HG02588 (cell line): ENCODE results near the gene RABL2B.
"Not testable (repeated sequence)": the region's sequence is repeated elsewhere in the genome, so short reads cannot be mapped to it uniquely, and the experiment has no call there.

Source experiments
- ATAC-seq: cut with Tn5 transposase; IDR thresholded peaks from one replicate; pipeline ENCODE4 v1.9.1; 2021; ENCODE audit warnings: mild to moderate bottlenecking, moderate library complexity; ENCODE audit not compliant: unreplicated experiment

The RABL2B gene

GRCh38 chr22:50783033-50783879 is at the start of gene RABL2B:
TSS of gene RABL2B (minus strand) at chr22:50783636. CDS start at chr22:50782294, 1,342 bp downstream.
- ATAC-seq = peak; percentile 97

- not testable (repeated sequence) for ATAC-seq
Measured at GRCh38 chr22:50786936-50787335, 3.5 kb upstream of the RABL2B start.

- not testable (repeated sequence) for ATAC-seq
Measured at GRCh38 chr22:50785289-50785688, 1.9 kb upstream of the RABL2B start.

- peak; percentile 10 for ATAC-seq
Measured at GRCh38 chr22:50783880-50784276, 442 bp upstream of the RABL2B start.

- not testable (repeated sequence) for ATAC-seq
Measured at GRCh38 chr22:50782253-50782652, 1.2 kb downstream of the RABL2B start.

DNA sequence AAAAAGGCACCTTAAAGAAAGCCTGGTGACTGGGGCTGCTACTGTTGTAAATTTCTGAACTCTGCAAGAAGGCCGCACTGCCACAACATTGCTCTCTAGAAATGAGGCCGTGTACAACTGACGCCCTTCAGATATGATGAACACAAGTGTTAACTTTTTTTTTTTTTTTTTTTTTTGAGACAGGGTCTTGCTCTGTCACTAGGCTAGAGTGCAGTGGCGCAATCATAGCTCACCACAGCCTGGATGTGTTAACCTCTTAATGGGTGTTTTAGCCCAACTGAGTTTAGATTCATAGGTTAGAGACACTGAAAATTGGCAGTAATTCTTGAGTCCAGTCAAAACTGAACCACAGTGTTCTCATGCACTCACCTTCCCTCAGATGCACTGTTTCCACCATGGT is 3.2 kb downstream of the RABL2B start:
- not testable (repeated sequence) for ATAC-seq

DNA sequence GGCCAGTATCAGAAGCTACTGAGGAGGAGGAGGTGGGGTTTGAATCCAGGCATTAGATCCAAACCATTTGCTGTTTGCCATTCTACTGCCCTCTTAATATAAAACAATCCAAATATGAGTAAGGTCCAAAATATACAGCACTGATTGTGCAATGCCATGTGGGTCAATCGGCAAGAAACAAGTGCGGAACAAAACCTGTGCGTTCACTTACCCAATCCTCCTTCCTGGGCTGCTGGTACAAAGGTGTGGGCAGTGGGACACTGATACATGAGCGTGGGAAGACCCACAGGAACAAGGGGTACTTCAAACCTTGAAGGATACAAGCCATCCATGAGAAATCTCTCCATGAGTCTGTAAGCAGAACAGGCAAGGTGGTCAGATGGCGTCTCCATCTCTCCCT is 5.8 kb downstream of the RABL2B start:
- not testable (repeated sequence) for ATAC-seq

- ATAC-seq = not testable (repeated sequence)
Measured at GRCh38 chr22:50775132-50775531, 8.3 kb downstream of the RABL2B start.

GRCh38 chr22:50764288-50764687 is 19.1 kb downstream of the RABL2B start:
- ATAC-seq = not testable (repeated sequence)

DNA sequence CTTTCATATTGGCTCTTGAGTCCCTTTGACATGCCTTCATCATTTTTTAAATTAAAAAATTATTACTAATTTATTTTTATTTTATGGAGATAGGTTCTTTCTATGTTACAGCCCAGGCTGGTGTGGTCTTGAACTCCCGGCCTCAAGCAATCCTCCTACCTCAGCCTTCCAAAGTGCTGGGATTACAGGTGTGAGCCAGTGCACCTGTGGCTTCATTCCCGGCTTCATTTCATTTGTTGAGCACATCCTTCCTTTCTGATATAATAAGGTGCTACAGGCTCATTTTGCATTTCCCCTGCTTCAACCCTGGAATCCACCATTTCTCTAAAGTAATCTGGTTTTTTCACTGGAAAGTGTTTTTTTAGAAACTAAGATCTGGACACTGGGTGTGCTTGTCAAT is 21.6 kb downstream of the RABL2B start:
- ATAC-seq = not testable (repeated sequence)

DNA sequence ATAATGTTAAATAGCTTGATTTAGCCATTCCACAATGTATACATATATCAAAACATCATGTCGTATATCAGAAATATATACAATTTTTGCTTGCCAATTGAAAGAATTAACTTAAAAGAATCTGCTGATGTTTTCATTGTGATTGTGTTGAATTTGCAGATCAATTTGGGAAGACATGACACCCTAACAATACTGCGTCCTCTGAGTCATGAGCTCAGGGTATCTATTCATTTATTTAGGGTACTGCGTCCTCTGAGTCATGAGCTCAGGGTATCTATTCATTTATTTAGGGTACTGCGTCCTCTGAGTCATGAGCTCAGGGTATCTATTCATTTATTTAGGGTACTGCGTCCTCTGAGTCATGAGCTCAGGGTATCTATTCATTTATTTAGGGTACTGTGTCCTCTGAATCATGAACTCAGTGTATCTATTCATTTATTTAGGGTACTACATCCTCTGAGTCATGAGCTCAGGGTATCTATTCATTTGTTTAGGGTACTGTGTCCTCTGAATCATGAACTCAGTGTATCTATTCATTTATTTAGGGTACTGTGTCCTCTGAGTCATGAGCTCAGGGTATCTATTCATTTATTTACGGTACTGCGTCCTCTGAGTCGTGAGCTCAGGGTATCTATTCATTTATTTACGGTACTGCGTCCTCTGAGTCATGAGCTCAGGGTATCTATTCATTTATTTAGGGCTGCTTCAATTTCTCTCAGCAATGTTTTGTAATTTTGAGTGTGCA is 23.7 kb downstream of the RABL2B start:
- not testable (repeated sequence) for ATAC-seq

DNA sequence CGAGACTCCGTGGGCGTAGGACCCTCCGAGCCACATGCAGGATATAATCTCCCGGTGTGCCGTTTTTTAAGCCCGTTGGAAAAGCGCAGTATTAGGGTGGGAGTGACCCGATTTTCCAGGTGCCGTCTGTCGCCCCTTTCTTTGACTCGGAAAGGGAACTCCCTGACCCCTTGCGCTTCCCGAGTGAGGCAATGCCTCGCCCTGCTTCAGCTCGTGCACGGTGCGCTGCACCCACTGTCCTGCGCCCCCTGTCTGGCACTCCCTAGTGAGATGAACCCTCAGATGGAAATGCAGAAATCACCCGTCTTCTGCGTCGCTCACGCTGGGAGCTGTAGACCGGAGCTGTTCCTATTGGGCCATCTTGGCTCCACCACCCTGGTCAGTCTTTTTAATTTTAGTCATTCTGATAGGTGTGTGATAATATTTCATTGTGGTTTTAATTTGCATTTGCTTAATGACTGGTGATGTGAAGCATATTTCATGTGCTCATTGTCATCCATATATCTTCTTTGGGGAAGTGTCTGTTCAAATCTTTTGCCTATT is 26.4 kb downstream of the RABL2B start:
- not testable (repeated sequence) for ATAC-seq

GRCh38 chr22:50756406-50756805 is 27.0 kb downstream of the RABL2B start:
- not testable (repeated sequence) for ATAC-seq

DNA sequence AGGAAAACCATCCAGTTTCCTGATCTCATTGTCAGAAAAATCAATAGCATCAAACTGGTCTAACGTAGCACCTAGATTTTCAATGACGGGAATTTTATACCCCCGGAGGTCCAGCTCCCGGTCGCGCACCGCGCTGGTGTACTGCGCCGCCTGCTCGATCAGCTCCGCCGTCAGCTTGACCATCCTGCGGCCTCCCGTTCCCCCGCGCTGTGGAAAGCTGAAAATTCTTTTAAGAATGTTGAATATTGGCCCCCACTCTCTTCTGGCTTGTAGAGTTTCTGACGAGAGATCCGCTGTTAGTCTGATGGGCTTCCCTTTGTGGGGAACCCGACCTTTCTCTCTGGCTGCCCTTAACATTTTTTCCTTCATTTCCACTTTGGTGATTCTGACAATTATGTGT is 28.2 kb downstream of the RABL2B start:
- not testable (repeated sequence) for ATAC-seq

GRCh38 chr22:50749302-50750074 is 33.9 kb downstream of the RABL2B start:
- not testable (repeated sequence) for ATAC-seq

DNA sequence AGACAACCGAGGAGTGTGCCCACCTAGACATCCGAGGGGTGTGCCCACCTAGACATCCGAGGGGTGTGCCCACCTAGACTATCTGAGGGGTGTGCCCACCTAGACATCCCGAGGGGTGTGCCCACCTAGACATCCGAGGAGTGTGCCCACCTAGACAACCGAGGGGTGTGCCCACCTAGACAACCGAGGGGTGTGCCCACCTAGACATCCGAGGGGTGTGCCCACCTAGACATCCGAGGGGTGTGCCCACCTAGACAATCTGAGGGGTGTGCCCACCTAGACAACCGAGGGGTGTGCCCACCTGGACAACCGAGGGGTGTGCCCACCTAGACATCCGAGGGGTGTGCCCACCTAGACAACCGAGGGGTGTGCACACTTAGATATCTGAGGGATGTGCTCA is 34.8 kb downstream of the RABL2B start:
- ATAC-seq = not testable (repeated sequence)

DNA sequence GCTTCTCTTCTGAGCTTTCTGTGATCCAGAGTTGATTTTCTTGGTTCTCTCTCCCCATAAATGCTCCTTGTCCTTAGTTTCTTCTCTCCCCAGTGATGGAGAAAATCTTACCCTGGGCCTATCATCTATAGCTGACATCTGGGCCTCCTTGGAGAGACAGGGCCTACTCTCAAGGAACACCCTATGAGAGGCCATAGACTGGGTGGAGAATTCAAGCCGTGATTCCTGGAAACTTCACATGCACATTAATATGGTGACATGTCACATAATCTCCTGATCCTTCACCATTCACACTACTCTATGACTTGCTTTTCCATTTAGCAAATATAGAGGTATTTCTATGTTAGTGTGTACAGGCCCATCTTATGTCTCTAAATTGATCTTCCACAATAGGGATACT is 35.9 kb downstream of the RABL2B start:
- not testable (repeated sequence) for ATAC-seq

GRCh38 chr22:50744424-50744823 is 39.0 kb downstream of the RABL2B start:
- ATAC-seq = not testable (repeated sequence)

DNA sequence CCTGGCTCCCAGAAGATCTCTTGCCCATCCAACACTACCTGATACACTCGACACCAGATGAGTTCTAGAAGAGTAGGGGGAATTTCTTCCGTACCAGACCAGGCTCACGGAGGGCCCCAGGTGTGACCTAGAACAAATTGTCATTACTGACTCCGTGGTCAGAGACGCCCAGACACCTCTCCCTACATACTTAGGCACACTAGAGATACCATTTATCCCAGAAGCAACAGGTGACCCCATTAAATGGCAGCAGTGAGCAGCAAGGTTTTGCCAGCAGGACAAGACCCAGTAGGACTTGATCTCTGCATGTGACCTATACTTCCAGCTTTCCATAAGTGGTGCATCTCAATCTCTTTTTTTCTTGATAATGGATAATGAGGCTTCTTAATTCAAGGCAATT is 42.7 kb downstream of the RABL2B start:
- not testable (repeated sequence) for ATAC-seq

GRCh38 chr22:50739894-50740293 is 43.5 kb downstream of the RABL2B start:
- no peak for ATAC-seq

- no peak for ATAC-seq
Measured at GRCh38 chr22:50739279-50739691, 44.2 kb downstream of the RABL2B start.
